CD4-positive, alpha-beta T cell (primary cell): ENCODE results near the gene PITPNM3. TPM values are rescaled to one million over a fixed set of nuclear protein-coding genes. Genes with fewer than 3 reads are reported as not detected.
A peak's percentile ranks its signal among the peaks of the same experiment; 100 is the strongest.

Source experiments
- ATAC-seq: fragments of 200-7000 bp; cut with Tn5 transposase; one replicate; pipeline ENCODE4 v1.10.0; 2022; ENCODE audit warnings: mild to moderate bottlenecking; ENCODE audit not compliant: poor library complexity
- CTCF ChIA-PET: fragments of 350-600 bp; sonication (Branson Sonifier 250); formaldehyde crosslinking; loops from one replicate; lab custom pipeline; 2021; ENCODE audit warnings: antibody characterized with exemption, inconsistent platforms; lab: Charles Lee
- POLR2A ChIA-PET: fragments of 350-600 bp; sonication (Branson Sonifier 250); formaldehyde crosslinking; loops from one replicate; lab custom pipeline; 2021; ENCODE audit warnings: antibody characterized with exemption, inconsistent platforms; lab: Charles Lee
- DNase-seq, 14 experiments: peaks; one replicate each; pipeline ENCODE4 v3.0.0-alpha.2; 2013 to 2020; ENCODE audit warnings: mixed read lengths in 2 of 14
- H3K27ac ChIP-seq, 2 donors: one replicate each; pipeline versions ENCODE4 v1.5.1 to v1.7.0; 2013; ENCODE audit warnings: low read length in 2 of 2, low read depth in 1 of 2, mild to moderate bottlenecking in 1 of 2
- H3K27me3 ChIP-seq, 2 experiments: 1 replicate in 1 of 2; 2 replicates in 1 of 2; pipeline versions ENCODE4 v1.6.1 to v1.7.0; 2013; ENCODE audit warnings: low read length in 2 of 2, control low read depth in 1 of 2, mild to moderate bottlenecking in 1 of 2, moderate library complexity in 1 of 2; ENCODE audit not compliant: insufficient read depth in 2 of 2, control insufficient read depth in 1 of 2
- H3K36me3 ChIP-seq: one replicate; pipeline ENCODE4 v1.6.1; 2013; ENCODE audit warnings: low read length, control low read depth; ENCODE audit not compliant: insufficient read depth
- H3K4me1 ChIP-seq: one replicate; pipeline ENCODE4 v1.6.1; 2013; ENCODE audit warnings: low read length, control low read depth; ENCODE audit not compliant: insufficient read depth
- H3K4me3 ChIP-seq: one replicate; pipeline ENCODE4 v1.5.1; 2013; ENCODE audit warnings: mild to moderate bottlenecking, low read length, moderate library complexity
- H3K9me3 ChIP-seq, 2 experiments: 1 replicate in 1 of 2; 2 replicates in 1 of 2; pipeline versions ENCODE4 v1.6.1 to v1.7.0; 2013; ENCODE audit warnings: low read length in 2 of 2, mild to moderate bottlenecking in 2 of 2, control low read depth in 1 of 2, moderate library complexity in 1 of 2; ENCODE audit not compliant: control insufficient read depth in 1 of 2, insufficient read depth in 1 of 2
- H3K27ac Mint-ChIP-seq: one replicate; pipeline ENCODE4 v1.8.0; 2020; ENCODE audit warnings: mixed read lengths
- H3K27me3 Mint-ChIP-seq: one replicate; pipeline ENCODE4 v1.8.0; 2021; ENCODE audit warnings: mixed read lengths
- H3K36me3 Mint-ChIP-seq: one replicate; pipeline ENCODE4 v1.8.0; 2021; ENCODE audit warnings: low read depth, mixed read lengths
- H3K4me1 Mint-ChIP-seq: one replicate; pipeline ENCODE4 v1.8.0; 2021; ENCODE audit warnings: low read depth, mixed read lengths
- H3K4me3 Mint-ChIP-seq: one replicate; pipeline ENCODE4 v1.8.0; 2020; ENCODE audit warnings: mild to moderate bottlenecking, mixed read lengths
- H3K9me3 Mint-ChIP-seq: one replicate; pipeline ENCODE4 v1.8.0; 2020; ENCODE audit warnings: mixed read lengths
- intact Hi-C, 2 experiments: fragments of 100-400 bp; cut with DNase I in 1 of 2; cut with micrococcal nuclease in 1 of 2; formaldehyde crosslinking; loops; one replicate each; pipeline versions ENCODE4 v1.15.1 to v1.9.0; 2023 to 2025; cut with DNase I, micrococcal nuclease
- total RNA-seq, 174 experiments: library from RNA in 2 of 174; stranded (reverse) in 2 of 174; gene quantifications; one replicate each; pipeline ENCODE4 v1.2.3 and lab custom pipeline; 2021 to 2026
- TF ChIP-seq, protein P1 (sequence below): fragments of 200-600 bp; IDR thresholded peaks from one replicate; pipeline ENCODE4 v1.8.0; 2022; ENCODE audit warnings: antibody characterized with exemption, mild to moderate bottlenecking

The PITPNM3 gene
- total RNA-seq, 2 experiments from 2014 or later = 0.34 to 0.41 TPM

DNA sequence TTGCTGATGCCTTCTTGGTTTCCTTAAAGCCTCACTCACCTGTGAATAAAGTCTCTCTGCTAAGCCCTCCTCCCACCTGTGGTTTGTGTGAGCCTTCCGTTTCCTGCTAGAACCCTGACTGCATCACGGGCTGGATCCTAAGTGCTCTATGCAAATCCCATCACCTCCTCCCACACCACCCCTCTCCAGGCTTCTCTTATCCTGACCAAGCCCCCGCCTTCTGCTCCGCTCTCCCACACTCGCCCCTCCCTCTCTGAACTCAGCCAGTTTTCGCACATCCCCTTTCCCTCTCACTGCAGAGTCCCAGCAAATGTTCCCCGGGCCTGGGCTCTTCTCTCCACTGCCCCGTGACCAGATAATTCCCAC, 60.3 kb downstream of the PITPNM3 start:
- CTCF ChIA-PET = no interaction called here
- TF ChIP-seq, protein P1, sequence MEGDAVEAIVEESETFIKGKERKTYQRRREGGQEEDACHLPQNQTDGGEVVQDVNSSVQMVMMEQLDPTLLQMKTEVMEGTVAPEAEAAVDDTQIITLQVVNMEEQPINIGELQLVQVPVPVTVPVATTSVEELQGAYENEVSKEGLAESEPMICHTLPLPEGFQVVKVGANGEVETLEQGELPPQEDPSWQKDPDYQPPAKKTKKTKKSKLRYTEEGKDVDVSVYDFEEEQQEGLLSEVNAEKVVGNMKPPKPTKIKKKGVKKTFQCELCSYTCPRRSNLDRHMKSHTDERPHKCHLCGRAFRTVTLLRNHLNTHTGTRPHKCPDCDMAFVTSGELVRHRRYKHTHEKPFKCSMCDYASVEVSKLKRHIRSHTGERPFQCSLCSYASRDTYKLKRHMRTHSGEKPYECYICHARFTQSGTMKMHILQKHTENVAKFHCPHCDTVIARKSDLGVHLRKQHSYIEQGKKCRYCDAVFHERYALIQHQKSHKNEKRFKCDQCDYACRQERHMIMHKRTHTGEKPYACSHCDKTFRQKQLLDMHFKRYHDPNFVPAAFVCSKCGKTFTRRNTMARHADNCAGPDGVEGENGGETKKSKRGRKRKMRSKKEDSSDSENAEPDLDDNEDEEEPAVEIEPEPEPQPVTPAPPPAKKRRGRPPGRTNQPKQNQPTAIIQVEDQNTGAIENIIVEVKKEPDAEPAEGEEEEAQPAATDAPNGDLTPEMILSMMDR = no peak
- no peaks in the 10 kb centered on the region for H3K27me3 Mint-ChIP-seq
- peak in 3 of 14 experiments; percentile 1 to 27 (median 19) for DNase-seq
- no peak overlapping the region for H3K27ac Mint-ChIP-seq
- H3K36me3 ChIP-seq = no peaks in the 10 kb centered on the region
- intact Hi-C loops = no loop called here
- no peaks in the 10 kb centered on the region for H3K27me3 ChIP-seq
- POLR2A ChIA-PET = no interaction called here
- H3K4me1 ChIP-seq = peaks cover 14% of the 10 kb centered on the region
- H3K9me3 ChIP-seq = no peaks in the 10 kb centered on the region
- H3K27ac ChIP-seq = no peak overlapping the region
- no peak overlapping the region for H3K4me3 ChIP-seq
- peaks cover 16% of the 10 kb centered on the region for H3K4me1 Mint-ChIP-seq
- peak overlapping the region; percentile 62 for H3K4me3 Mint-ChIP-seq
- no peaks in the 10 kb centered on the region for H3K9me3 Mint-ChIP-seq
- peak; percentile 24 for ATAC-seq
- H3K36me3 Mint-ChIP-seq = no peaks in the 10 kb centered on the region

DNA sequence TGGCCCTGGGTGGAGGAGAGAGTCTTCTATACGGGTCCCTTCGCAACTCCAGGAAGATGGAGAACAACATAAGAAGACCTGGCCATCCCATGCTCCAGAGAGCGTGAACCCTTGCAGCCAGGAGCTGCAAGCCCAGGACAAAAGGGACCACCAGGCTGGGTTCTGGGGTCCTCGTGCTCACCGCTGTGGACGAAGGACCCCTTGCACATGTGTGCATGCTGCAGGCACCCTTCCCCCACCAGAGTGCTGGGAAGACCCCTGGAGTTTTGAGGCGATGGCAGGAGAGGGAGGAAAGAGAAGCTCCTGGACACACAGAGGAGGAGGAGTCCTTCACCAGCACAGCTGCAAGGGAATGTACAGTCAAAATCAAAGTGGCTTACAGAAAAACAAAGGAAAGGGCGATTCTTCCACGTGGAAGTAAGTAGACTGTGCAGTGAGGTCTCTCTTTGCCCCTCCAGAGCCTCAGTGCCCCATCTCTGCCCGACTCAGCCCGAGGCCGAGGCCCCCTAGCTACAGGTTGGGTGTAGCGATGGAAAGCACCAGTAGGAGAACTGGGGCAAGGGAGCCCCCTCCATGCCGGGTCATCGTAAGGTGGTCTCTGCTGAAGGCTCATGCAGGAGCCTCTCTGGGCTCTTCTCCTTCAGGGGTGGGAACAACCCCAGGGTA, 60.8 kb downstream of the PITPNM3 start:
- Mint-ChIP-seq H3K9me3 (no peaks in the 10 kb centered on the region), H3K36me3 (no peaks in the 10 kb centered on the region), H3K27me3 (no peaks in the 10 kb centered on the region), H3K27ac (no peak overlapping the region), H3K4me1 (peaks cover 16% of the 10 kb centered on the region), H3K4me3 (peak overlapping the region; percentile 62)
- no peak for ATAC-seq
- Histone ChIP-seq H3K4me1 (peaks cover 14% of the 10 kb centered on the region), H3K27me3 (no peaks in the 10 kb centered on the region), H3K36me3 (no peaks in the 10 kb centered on the region), H3K27ac (no peak overlapping the region), H3K9me3 (no peaks in the 10 kb centered on the region), H3K4me3 (no peak overlapping the region)
- ChIA-PET POLR2A (no interaction called here), CTCF (no interaction called here)
- intact Hi-C loops = no loop called here
- peak in 1 of 14 experiments; percentile 30 for DNase-seq
- TF ChIP-seq, protein P1 = no peak

DNA sequence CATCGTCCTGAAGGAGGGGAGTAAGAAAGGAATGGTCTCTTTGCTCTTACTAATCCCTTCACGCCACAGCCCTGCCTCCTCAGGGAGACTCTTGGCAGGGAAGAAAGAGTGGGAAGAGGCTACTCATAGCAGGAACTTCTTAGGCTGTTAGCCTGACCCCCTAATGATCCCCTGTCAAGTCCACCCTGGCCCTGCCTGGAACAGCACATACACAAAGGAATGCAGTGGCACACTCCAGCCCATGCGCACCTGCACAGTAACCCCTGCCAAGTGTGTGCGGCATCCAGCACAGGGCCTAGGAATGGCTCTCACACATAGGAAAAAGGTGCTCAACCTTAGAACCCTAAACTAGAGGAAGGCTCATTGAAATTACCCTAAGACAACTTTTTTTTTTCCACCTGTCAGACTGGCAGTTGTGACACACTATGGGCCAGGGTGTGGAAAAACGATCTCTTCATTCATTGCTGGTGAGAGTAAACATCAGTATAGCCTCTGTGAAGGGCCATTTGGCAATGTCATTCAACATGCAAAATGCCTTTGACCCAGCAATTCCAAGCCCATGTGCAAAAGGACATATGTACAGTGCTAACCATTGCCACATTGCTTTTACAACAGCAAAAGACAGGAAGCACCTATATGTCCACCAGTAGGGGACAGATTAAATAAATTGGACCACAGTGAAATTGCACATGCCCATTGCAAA, 62.0 kb downstream of the PITPNM3 start:
- Histone ChIP-seq H3K36me3 (no peaks in the 10 kb centered on the region), H3K27me3 (no peaks in the 10 kb centered on the region), H3K4me1 (peaks cover 14% of the 10 kb centered on the region), H3K27ac (no peak overlapping the region), H3K9me3 (no peaks in the 10 kb centered on the region), H3K4me3 (no peak overlapping the region)
- no peaks in the 10 kb centered on the region for H3K27me3 Mint-ChIP-seq
- ATAC-seq (no peak), DNase-seq (peak in 1 of 14 experiments; percentile 2)
- intact Hi-C loops = no loop called here
- H3K4me3 Mint-ChIP-seq = no peak overlapping the region
- peaks cover 16% of the 10 kb centered on the region for H3K4me1 Mint-ChIP-seq
- TF ChIP-seq, protein P1 = no peak
- POLR2A ChIA-PET = no interaction called here
- no peak overlapping the region for H3K27ac Mint-ChIP-seq
- H3K36me3 Mint-ChIP-seq = no peaks in the 10 kb centered on the region
- CTCF ChIA-PET = no interaction called here
- no peaks in the 10 kb centered on the region for H3K9me3 Mint-ChIP-seq
